Stimulated activated effector memory CD8-positive, alpha-beta T cell treated with anti-CD3 and anti-CD28 coated beads, Interleukin-12 subunit alpha, Interleukin-12 subunit beta, amount 100 ng/mL, for 72 hours (primary cell): ENCODE results near the gene MIP.

ENCODE experiments used
- ATAC-seq: fragments of 150-1000 bp; cut with Tn5 transposase; 2 replicates; pipeline ENCODE4 v1.10.0; 2021
- DNase-seq, 2 donors: peaks; one replicate each; pipeline ENCODE4 v3.0.0; 2021 to 2022; ENCODE audit warnings: low spot score in 2 of 2
- H3K27ac Mint-ChIP-seq: one replicate; pipeline ENCODE4 v1.8.0; 2022; ENCODE audit warnings: mild to moderate bottlenecking, mixed read lengths
- H3K36me3 Mint-ChIP-seq: one replicate; pipeline ENCODE4 v1.8.0; 2022; ENCODE audit warnings: mild to moderate bottlenecking, mixed read lengths
- H3K4me1 Mint-ChIP-seq: one replicate; pipeline ENCODE4 v1.8.0; 2022; ENCODE audit warnings: mixed read lengths
- H3K4me3 Mint-ChIP-seq: one replicate; pipeline ENCODE4 v1.8.0; 2022; ENCODE audit warnings: mild to moderate bottlenecking, mixed read lengths
- H3K9me3 Mint-ChIP-seq: one replicate; pipeline ENCODE4 v1.8.0; 2022; ENCODE audit warnings: mixed read lengths

Gene MIP

GRCh38 chr12:56477521-56478225, 23.2 kb upstream of the MIP start:
- DNase-seq (no peak), ATAC-seq (no peak)
- no peaks in the 10 kb centered on the region for H3K9me3 Mint-ChIP-seq
- peak overlapping the region; percentile 80 for H3K27ac Mint-ChIP-seq
- peaks cover 16% of the 10 kb centered on the region for H3K4me1 Mint-ChIP-seq
- H3K36me3 Mint-ChIP-seq = peaks cover 17% of the 10 kb centered on the region
- H3K4me3 Mint-ChIP-seq = no peak overlapping the region

- H3K27ac Mint-ChIP-seq = peak overlapping the region; percentile 80
- peaks cover 16% of the 10 kb centered on the region for H3K4me1 Mint-ChIP-seq
- no peak for ATAC-seq
- peaks cover 22% of the 10 kb centered on the region for H3K36me3 Mint-ChIP-seq
- H3K9me3 Mint-ChIP-seq = no peaks in the 10 kb centered on the region
- DNase-seq = no peak
- no peak overlapping the region for H3K4me3 Mint-ChIP-seq
Measured at GRCh38 chr12:56476972-56477432, 22.5 kb upstream of the MIP start.

GRCh38 chr12:56476143-56476542, 21.7 kb upstream of the MIP start:
- Mint-ChIP-seq H3K9me3 (no peaks in the 10 kb centered on the region), H3K4me1 (peaks cover 23% of the 10 kb centered on the region), H3K4me3 (no peak overlapping the region), H3K27ac (no peak overlapping the region), H3K36me3 (peaks cover 27% of the 10 kb centered on the region)
- DNase-seq = no peak
- ATAC-seq = no peak

GRCh38 chr12:56474389-56474788, 19.9 kb upstream of the MIP start:
- DNase-seq (no peak), ATAC-seq (no peak)
- peaks cover 28% of the 10 kb centered on the region for H3K4me1 Mint-ChIP-seq
- no peak overlapping the region for H3K27ac Mint-ChIP-seq
- no peaks in the 10 kb centered on the region for H3K9me3 Mint-ChIP-seq
- no peak overlapping the region for H3K4me3 Mint-ChIP-seq
- H3K36me3 Mint-ChIP-seq = peaks cover 39% of the 10 kb centered on the region

GRCh38 chr12:56469007-56469930, 14.8 kb upstream of the MIP start:
- no peak for ATAC-seq
- Mint-ChIP-seq H3K9me3 (no peaks in the 10 kb centered on the region), H3K4me3 (peak overlapping the region; percentile 94), H3K36me3 (peaks cover 53% of the 10 kb centered on the region), H3K27ac (peak overlapping the region; percentile 98), H3K4me1 (peaks cover 25% of the 10 kb centered on the region)
- peak in 1 of 2 donors; percentile 58 for DNase-seq

- peak within 1 kb of the TSS; percentile 94 for H3K4me3 Mint-ChIP-seq
- ATAC-seq (peak; percentile 98), DNase-seq (peak; percentile 93 to 95)
- peaks cover 45% of the 10 kb centered on the region for H3K36me3 Mint-ChIP-seq
- H3K9me3 Mint-ChIP-seq = no peaks in the 10 kb centered on the region
- peaks cover 27% of the 10 kb centered on the region for H3K4me1 Mint-ChIP-seq
- H3K27ac Mint-ChIP-seq = peak within 1 kb of the TSS; percentile 98
Measured at GRCh38 chr12:56468216-56469006, 14.0 kb upstream of the MIP start, which contains the start of gene SPRYD4. SPRYD4 (plus strand) TSS chr12:56468578; CDS start chr12:56468592, 14 bp downstream.

GRCh38 chr12:56462565-56462964, 8.1 kb upstream of the MIP start:
- Mint-ChIP-seq H3K36me3 (no peaks in the 10 kb centered on the region), H3K4me3 (no peak overlapping the region), H3K4me1 (peaks cover 7% of the 10 kb centered on the region), H3K9me3 (no peaks in the 10 kb centered on the region), H3K27ac (no peak overlapping the region)
- DNase-seq = no peak
- ATAC-seq = no peak

GRCh38 chr12:56461235-56462159, 7.0 kb upstream of the MIP start:
- no peaks in the 10 kb centered on the region for H3K36me3 Mint-ChIP-seq
- H3K4me1 Mint-ChIP-seq = peaks cover 7% of the 10 kb centered on the region
- H3K9me3 Mint-ChIP-seq = no peaks in the 10 kb centered on the region
- ATAC-seq = no peak
- H3K4me3 Mint-ChIP-seq = no peak overlapping the region
- H3K27ac Mint-ChIP-seq = no peak overlapping the region
- no peak for DNase-seq

- H3K9me3 Mint-ChIP-seq = no peaks in the 10 kb centered on the region
- no peak overlapping the region for H3K27ac Mint-ChIP-seq
- DNase-seq (no peak), ATAC-seq (no peak)
- H3K36me3 Mint-ChIP-seq = no peaks in the 10 kb centered on the region
- H3K4me1 Mint-ChIP-seq = no peaks in the 10 kb centered on the region
- no peak overlapping the region for H3K4me3 Mint-ChIP-seq
Measured at GRCh38 chr12:56457817-56458216, 3.4 kb upstream of the MIP start.

- Mint-ChIP-seq H3K36me3 (peaks cover 11% of the 10 kb centered on the region), H3K4me3 (peak overlapping the region; percentile 8), H3K4me1 (peaks cover 24% of the 10 kb centered on the region), H3K27ac (no peak overlapping the region), H3K9me3 (no peaks in the 10 kb centered on the region)
- ATAC-seq = no peak
- no peak for DNase-seq
Measured at GRCh38 chr12:56451147-56451546, 3.3 kb downstream of the MIP start.

- Mint-ChIP-seq H3K4me3 (peak overlapping the region; percentile 86), H3K9me3 (no peaks in the 10 kb centered on the region)
Measured at GRCh38 chr12:56450241-56450640, 4.2 kb downstream of the MIP start.

GRCh38 chr12:56449622-56449984, 4.9 kb downstream of the MIP start:
- H3K27ac Mint-ChIP-seq = peak overlapping the region; percentile 96
- peak overlapping the region; percentile 86 for H3K4me3 Mint-ChIP-seq

More at GRCh38 chr12:56450241-56450640, 4.2 kb downstream of the MIP start:
- peak overlapping the region; percentile 96 for H3K27ac Mint-ChIP-seq
- H3K36me3 Mint-ChIP-seq = peaks cover 11% of the 10 kb centered on the region
- H3K4me1 Mint-ChIP-seq = peaks cover 24% of the 10 kb centered on the region
- DNase-seq (no peak), ATAC-seq (no peak)

GRCh38 chr12:56448860-56449621, 5.4 kb downstream of the MIP start, which contains the start of gene TIMELESS:
TIMELESS (minus strand) TSS chr12:56449426; CDS start chr12:56434170, 15,256 bp downstream.
- H3K27ac Mint-ChIP-seq = peak within 1 kb of the TSS; percentile 96
- no peaks in the 10 kb centered on the region for H3K9me3 Mint-ChIP-seq
- H3K4me1 Mint-ChIP-seq = peaks cover 34% of the 10 kb centered on the region
- DNase-seq = peak; percentile 84 to 95
- H3K36me3 Mint-ChIP-seq = peaks cover 11% of the 10 kb centered on the region
- peak; percentile 98 for ATAC-seq
- H3K4me3 Mint-ChIP-seq = peak within 1 kb of the TSS; percentile 86

More at GRCh38 chr12:56449622-56449984, 4.9 kb downstream of the MIP start:
- ATAC-seq = no peak
- peaks cover 11% of the 10 kb centered on the region for H3K36me3 Mint-ChIP-seq
- DNase-seq = no peak
- H3K9me3 Mint-ChIP-seq = no peaks in the 10 kb centered on the region
- H3K4me1 Mint-ChIP-seq = peaks cover 28% of the 10 kb centered on the region
